Activated T-helper 17 cell treated with anti-CD3 and anti-CD28 coated beads, Interleukin-2, amount 50 U/mL, for 72 hours (primary cell): Measurements from ENCODE around the gene PARD3. TPM values are rescaled to one million over a fixed set of nuclear protein-coding genes. Genes with fewer than 3 reads are reported as not detected.
"Not testable (repeated sequence)": the region's sequence is repeated elsewhere in the genome, so short reads cannot be mapped to it uniquely, and the experiment has no call there.

Experiments used
- ATAC-seq: fragments of 150-1000 bp; cut with Tn5 transposase; replicated peaks from 2 replicates; pipeline ENCODE4 v1.10.0; 2021; ENCODE audit warnings: mild to moderate bottlenecking, moderate library complexity
- H3K27ac Mint-ChIP-seq: one replicate; pipeline ENCODE4 v1.8.0; 2022; ENCODE audit warnings: mixed read lengths
- H3K27me3 Mint-ChIP-seq: one replicate; pipeline ENCODE4 v1.8.0; 2022; ENCODE audit warnings: mixed read lengths
- H3K36me3 Mint-ChIP-seq: one replicate; pipeline ENCODE4 v1.8.0; 2022; ENCODE audit warnings: low read depth, mild to moderate bottlenecking, mixed read lengths
- H3K4me1 Mint-ChIP-seq: one replicate; pipeline ENCODE4 v1.8.0; 2022; ENCODE audit warnings: mixed read lengths
- H3K4me3 Mint-ChIP-seq: one replicate; pipeline ENCODE4 v1.8.0; 2022; ENCODE audit warnings: mild to moderate bottlenecking, mixed read lengths
- H3K9me3 Mint-ChIP-seq: one replicate; pipeline ENCODE4 v1.8.0; 2022; ENCODE audit warnings: mixed read lengths
- total RNA-seq, 2 donors: library from RNA; stranded (reverse); gene quantifications; one replicate each; pipeline ENCODE4 v1.2.3, GENCODE V29; 2022

Gene PARD3
- total RNA-seq, 2 donors from 2014 or later: 0.13 to 0.24 TPM

DNA sequence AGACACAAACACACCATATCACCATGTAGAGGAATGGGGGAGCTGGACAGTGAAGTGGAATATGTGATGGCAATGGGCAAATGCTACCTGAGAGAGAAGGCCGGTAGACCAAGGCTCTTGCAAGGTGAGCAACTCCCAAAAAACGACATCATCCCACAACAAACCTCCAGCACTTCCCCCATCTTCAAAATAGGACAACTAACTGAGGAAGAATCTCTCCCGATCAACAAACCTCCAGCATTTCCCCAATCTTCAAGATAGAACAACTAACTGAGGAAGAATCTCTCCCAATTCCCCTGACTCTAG lies 387.2 kb downstream of the PARD3 start:
- Mint-ChIP-seq H3K4me3 (no peak overlapping the region), H3K4me1 (peaks cover 3% of the 10 kb centered on the region), H3K27me3 (peaks cover 4% of the 10 kb centered on the region), H3K36me3 (no peaks in the 10 kb centered on the region), H3K27ac (no peak overlapping the region), H3K9me3 (peaks cover 3% of the 10 kb centered on the region)
- ATAC-seq: no peak

DNA sequence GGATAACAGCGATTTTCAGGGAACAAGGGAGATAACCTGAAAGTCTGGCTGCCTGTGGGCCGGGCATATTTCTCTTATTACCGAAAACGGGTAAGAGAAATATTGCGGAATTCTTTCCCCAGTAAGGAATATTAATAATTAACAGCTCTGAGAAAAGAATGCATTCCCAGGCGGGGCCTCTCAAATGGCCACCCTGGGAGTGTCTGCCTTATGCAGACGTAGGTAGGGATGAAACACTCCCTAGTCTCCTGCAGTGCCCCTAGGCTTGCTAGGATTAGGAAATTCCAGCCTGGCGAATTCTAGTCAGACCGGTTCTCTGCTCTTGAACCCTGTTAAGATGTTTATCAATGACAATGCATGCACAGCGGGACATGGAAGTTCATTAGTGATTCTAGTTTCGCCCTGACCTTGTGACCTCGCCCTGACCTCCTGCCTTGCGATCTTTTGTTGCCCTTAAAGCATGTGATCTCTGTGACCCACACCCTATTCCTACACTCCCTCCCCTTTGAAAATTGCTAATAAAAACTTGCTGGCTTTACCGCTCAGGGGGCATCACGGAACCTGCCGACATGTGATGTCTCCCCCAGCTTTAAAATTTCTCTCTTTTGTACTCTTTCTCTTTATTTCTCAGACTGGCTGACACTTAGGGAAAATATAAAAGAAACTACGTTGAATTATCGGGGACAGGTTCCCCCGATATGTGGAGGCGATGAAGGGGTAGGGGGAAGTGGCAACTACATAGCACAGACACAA lies 387.8 kb downstream of the PARD3 start:
- H3K4me1 Mint-ChIP-seq, H3K4me3 Mint-ChIP-seq, H3K9me3 Mint-ChIP-seq, H3K27me3 Mint-ChIP-seq, H3K36me3 Mint-ChIP-seq, H3K27ac Mint-ChIP-seq, ATAC-seq: not testable (repeated sequence)

DNA sequence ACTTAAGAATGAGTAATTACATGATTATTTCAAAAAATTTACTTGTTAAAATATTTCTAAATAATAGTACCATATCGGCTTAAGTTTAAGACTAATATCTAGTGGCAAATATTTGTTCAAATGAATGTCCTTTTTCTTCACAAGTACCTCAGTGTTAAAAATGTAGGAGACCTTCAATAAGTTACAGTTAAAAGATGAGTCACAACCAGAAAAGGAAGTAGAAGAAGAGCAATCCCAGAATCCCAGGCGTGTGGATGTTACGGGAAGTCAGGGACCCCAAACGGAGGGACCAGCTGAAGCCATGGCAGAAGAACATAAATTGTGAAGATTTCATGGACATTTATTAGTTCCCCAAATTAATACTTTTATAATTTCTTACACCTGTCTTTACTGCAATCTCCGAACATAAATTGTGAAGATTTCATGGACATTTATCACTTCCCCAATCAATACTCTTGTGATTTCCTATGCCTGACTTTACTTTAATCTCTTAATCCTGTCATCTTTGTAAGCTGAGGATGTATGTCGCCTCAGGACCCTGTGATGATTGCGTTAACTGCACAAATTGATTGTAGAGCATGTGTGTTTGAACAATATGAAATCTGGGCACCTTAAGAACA lies 388.4 kb downstream of the PARD3 start:
- H3K27me3 Mint-ChIP-seq, H3K36me3 Mint-ChIP-seq, ATAC-seq, H3K4me1 Mint-ChIP-seq, H3K9me3 Mint-ChIP-seq, H3K4me3 Mint-ChIP-seq, H3K27ac Mint-ChIP-seq: not testable (repeated sequence)

DNA sequence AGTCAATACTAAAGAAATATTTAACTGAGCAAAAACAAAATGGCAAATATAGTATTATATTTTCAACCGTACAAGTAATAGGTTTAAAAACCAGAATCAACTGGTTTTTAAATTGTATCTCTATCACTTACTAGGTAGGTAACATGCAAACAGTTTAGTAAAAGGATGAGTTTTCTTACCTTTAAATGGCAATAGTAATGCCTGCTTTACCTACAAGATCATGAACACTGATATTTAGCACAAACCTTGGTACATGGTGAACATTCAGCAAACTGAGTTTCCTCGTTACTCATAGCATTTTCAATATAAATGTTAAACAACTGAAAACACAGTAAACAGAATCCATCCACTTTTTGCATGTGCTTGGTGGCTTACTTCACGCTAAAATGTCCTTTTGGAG lies 389.1 kb downstream of the PARD3 start:
- no peak overlapping the region for H3K27ac Mint-ChIP-seq
- no peak for ATAC-seq

DNA sequence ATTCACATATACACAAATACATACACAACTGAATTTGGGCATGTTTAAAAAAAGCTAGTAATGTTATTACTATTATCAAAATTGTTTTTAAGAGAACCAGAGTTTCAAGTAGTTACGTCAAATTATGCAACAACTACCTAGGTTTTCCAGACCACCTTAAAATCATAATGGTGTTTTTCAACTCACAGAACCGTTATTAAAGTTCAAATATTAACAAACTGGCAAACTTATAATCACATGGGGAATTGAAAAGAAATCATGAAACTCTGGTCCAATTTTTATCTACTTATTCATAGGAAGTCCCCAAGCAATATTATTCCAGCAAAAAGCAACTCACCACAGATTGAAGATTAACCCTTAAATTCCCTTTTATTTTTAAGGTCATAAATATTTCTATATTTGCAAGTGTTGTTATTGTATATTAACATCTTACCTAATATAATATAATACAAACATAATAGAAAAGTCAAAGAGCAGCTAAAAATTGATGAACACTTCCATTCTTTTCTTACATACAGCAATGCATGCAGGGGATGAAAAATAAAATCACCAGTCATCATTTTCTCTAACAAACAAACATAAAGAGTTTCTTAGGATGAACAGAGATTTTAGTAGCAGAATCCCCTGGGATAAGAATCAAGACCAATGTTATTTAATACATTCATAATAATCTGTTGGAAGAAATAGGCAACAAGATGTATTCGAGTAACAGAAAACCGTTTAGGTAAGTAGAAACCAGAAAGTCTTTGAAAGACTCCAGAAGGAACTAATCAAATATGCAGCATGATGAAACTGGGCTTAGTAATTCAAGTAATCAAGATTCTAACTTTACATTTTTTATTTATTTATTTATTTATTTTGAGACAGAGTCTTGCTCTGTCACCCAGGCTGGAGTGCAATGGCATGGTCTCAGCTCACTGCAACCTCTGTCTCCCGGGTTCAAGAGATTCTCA lies 391.1 kb downstream of the PARD3 start:
- H3K36me3 Mint-ChIP-seq: no peaks in the 10 kb centered on the region
- no peaks in the 10 kb centered on the region for H3K27me3 Mint-ChIP-seq
- no peak overlapping the region for H3K4me3 Mint-ChIP-seq
- ATAC-seq: no peak
- no peak overlapping the region for H3K27ac Mint-ChIP-seq
- H3K9me3 Mint-ChIP-seq: no peaks in the 10 kb centered on the region
- H3K4me1 Mint-ChIP-seq: no peaks in the 10 kb centered on the region

More for the DNA sequence above, 389.1 kb downstream of the PARD3 start:
- H3K27me3 Mint-ChIP-seq: peaks cover 2% of the 10 kb centered on the region
- H3K4me3 Mint-ChIP-seq: no peak overlapping the region
- peaks cover 1% of the 10 kb centered on the region for H3K9me3 Mint-ChIP-seq
- H3K4me1 Mint-ChIP-seq: peaks cover 2% of the 10 kb centered on the region
- H3K36me3 Mint-ChIP-seq: no peaks in the 10 kb centered on the region

DNA sequence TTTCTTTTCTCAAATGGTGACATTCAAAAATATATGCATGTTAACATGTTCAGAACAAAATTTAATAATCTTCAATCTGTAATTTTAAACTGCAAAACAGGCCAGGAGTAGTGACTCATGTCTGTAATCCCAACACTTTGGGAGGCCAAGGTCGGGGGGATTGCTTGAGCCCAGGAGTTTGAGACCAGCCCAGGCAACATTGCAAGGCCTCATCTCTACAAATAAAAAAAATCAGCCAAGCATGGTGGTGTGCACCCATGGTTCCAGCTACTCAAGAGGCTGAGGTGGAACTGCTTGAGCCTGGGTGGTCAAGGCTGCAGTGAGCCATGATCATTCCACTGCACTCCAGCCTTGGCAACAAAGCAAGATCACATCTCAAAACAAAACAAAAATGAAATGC lies 394.3 kb downstream of the PARD3 start:
- Mint-ChIP-seq H3K4me1 (no peaks in the 10 kb centered on the region), H3K27me3 (peaks cover 3% of the 10 kb centered on the region), H3K36me3 (no peaks in the 10 kb centered on the region), H3K9me3 (no peaks in the 10 kb centered on the region), H3K27ac (no peak overlapping the region), H3K4me3 (no peak overlapping the region)
- no peak for ATAC-seq

DNA sequence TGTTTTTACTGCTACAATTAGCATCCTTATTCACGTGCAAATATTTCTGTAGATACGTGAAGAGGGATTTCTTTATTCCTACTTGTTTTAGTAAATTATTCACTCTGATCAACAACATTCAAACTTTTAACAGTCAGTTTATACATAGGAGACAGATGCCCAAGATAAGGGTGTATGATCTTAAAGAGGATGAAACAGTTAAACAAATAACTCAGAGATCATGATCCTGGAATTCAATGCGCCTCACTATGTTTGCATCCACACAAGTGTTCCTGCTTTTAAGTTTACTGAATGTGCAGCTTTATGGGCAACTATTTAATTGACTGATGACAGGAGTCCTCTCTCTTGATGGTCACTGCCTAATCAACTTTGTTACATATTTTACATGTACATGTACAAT lies 394.8 kb downstream of the PARD3 start:
- no peak overlapping the region for H3K4me3 Mint-ChIP-seq
- H3K4me1 Mint-ChIP-seq: no peaks in the 10 kb centered on the region
- H3K27me3 Mint-ChIP-seq: peaks cover 3% of the 10 kb centered on the region
- no peak for ATAC-seq
- H3K9me3 Mint-ChIP-seq: no peaks in the 10 kb centered on the region
- no peak overlapping the region for H3K27ac Mint-ChIP-seq
- no peaks in the 10 kb centered on the region for H3K36me3 Mint-ChIP-seq

DNA sequence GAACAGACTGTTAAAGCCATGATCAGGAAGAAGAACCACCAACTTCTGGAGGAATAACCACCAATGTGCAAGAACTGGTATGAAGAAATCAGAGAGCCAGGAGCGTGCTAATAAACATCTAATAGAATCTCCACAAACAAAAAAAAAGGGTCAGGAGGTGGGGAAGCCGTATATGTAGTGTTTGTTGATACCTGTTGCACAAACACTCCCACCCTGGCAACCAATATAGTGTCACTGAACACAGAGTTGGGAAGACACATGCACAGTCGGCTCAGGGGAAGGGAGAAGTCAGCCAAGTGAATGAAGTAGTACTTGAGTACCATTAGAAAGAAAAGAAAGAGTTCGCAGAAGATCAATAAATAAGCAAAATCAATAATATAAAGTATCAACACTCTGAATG lies 400.1 kb downstream of the PARD3 start:
- Mint-ChIP-seq H3K4me3 (no peak overlapping the region), H3K36me3 (no peaks in the 10 kb centered on the region), H3K27ac (no peak overlapping the region), H3K27me3 (peaks cover 3% of the 10 kb centered on the region), H3K4me1 (no peaks in the 10 kb centered on the region), H3K9me3 (no peaks in the 10 kb centered on the region)
- no peak for ATAC-seq

DNA sequence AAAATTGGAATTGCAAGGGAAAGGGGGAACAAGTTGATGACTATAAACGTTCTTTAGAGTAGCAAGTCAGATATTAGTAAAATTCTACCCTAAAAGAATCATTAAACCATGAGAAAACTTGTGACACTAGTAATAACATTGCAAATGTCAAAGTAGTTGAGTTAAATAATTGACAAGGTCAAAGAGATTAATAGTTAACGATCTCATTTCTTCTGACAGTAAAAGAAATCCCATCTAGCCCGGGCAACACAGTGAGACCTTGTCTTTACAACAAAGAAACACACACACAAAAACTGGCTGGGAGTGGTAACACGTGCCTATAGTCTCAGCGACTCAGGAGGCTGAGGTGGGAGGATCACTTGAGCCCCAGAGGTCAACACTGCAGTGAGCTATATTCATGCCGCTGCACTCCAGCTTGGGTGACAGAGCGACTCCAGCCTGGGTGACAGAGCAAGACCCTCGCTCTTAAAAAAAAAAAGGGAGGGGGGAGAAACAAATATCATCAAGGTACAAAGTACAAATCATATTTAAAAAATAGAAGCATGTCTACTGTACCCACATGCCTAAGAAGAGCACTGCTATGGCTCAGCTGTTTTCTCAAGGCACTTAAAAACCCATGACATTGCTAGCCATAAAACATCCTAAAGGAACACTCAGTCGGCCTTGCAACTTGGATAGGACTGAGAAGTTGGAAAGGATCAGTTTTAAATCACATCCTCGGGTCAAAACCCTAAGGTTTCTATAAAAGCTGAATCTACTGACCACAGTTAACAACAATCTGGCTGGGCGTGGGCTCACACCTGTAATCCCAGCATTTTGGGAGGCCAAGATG lies 401.1 kb downstream of the PARD3 start:
- no peak overlapping the region for H3K27ac Mint-ChIP-seq
- no peaks in the 10 kb centered on the region for H3K9me3 Mint-ChIP-seq
- no peak for ATAC-seq
- no peaks in the 10 kb centered on the region for H3K4me1 Mint-ChIP-seq
- H3K27me3 Mint-ChIP-seq: peaks cover 9% of the 10 kb centered on the region
- no peak overlapping the region for H3K4me3 Mint-ChIP-seq
- H3K36me3 Mint-ChIP-seq: no peaks in the 10 kb centered on the region

DNA sequence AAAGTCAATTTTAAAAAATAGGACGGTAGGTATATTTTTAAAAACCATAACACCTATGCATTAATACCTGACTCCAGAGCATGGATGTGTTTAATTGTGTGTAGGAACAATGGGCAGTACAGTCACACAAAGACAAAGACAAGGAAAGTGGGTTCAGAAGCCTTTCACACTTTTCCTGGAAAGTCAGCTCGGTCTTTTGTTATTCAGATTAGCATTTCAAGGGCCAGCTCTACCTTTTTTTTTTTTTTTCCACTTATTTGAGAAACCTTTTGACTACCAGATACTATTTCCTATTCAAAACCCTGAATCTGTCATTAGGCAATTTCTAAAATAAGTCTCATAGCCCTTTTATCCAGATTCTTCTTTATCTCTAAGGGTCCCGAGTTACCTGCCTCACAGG lies 401.9 kb downstream of the PARD3 start:
- peaks cover 9% of the 10 kb centered on the region for H3K27me3 Mint-ChIP-seq
- no peaks in the 10 kb centered on the region for H3K9me3 Mint-ChIP-seq
- ATAC-seq: no peak
- H3K4me1 Mint-ChIP-seq: no peaks in the 10 kb centered on the region
- H3K36me3 Mint-ChIP-seq: no peaks in the 10 kb centered on the region
- H3K27ac Mint-ChIP-seq: no peak overlapping the region
- no peak overlapping the region for H3K4me3 Mint-ChIP-seq

DNA sequence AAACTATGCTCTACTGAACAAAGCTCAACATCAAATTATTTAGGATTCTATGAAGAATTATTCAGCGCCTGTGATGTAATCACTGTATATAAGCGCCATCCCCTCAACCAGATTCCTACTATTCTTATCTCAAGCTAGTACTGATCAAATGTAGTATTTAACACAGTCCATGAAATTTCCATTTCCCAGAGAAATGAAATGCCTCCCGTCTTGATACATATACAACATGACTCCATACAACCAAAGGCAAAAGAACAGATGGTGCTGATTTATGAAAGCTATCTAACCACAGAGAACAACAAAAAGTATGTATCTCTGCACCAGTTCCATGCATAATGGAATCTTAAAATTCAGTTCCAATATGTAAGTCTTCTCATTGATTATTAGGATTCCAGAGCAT lies 406.1 kb downstream of the PARD3 start:
- no peak for ATAC-seq
- H3K27me3 Mint-ChIP-seq: peaks cover 6% of the 10 kb centered on the region
- H3K36me3 Mint-ChIP-seq: no peaks in the 10 kb centered on the region
- no peak overlapping the region for H3K27ac Mint-ChIP-seq
- H3K4me1 Mint-ChIP-seq: no peaks in the 10 kb centered on the region
- no peaks in the 10 kb centered on the region for H3K9me3 Mint-ChIP-seq
- H3K4me3 Mint-ChIP-seq: no peak overlapping the region

DNA sequence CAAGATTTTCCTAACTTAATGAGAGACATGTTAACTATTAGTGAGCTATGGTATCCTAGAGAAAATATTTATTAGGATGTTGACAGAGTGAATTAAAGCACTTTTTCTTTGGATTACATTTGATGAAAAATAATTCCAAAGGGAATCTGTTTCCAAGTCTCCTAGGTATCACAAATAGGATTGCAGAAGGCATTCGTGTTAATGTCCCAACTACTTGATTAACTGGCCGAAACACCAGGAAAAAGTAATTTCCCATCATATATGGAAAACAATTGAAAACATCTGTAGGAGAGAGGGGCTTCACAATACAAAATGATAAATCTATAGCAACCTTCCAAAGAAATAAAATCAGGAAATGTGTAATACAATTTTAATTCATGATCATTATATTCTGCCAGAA lies 406.7 kb downstream of the PARD3 start:
- Mint-ChIP-seq H3K27ac (no peak overlapping the region), H3K4me1 (no peaks in the 10 kb centered on the region), H3K4me3 (no peak overlapping the region), H3K27me3 (peaks cover 6% of the 10 kb centered on the region), H3K9me3 (no peaks in the 10 kb centered on the region), H3K36me3 (no peaks in the 10 kb centered on the region)
- ATAC-seq: no peak

DNA sequence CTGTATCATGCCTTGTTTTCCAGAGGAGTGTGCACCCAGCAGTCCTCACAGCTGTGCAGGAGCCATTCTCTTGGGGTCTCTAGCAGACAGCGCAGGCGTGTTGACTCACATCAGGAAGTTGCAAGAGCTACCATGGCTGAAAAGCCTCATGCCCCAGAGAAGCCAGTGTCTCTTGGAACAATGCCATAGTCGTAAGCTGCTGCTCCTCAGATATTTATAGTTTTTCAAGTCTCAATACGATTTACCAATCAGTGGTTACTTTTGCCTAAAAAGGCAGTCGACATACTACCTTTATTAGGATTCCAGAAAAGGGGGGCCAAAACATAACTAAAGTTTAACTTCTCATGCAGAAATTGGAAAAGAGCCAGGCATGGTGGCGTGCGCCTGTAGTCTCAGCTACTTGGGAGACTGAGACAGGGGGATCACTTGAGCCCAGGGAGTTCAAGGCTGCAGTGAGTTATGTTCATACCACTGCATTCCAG lies 407.7 kb downstream of the PARD3 start:
- Mint-ChIP-seq H3K4me3 (no peak overlapping the region), H3K27ac (no peak overlapping the region), H3K36me3 (no peaks in the 10 kb centered on the region), H3K9me3 (no peaks in the 10 kb centered on the region), H3K27me3 (peaks cover 6% of the 10 kb centered on the region), H3K4me1 (no peaks in the 10 kb centered on the region)
- ATAC-seq: no peak
